ENCODE results near the gene ANKRD12.
"Not testable (repeated sequence)": the region's sequence is repeated elsewhere in the genome, so short reads cannot be mapped to it uniquely, and the experiment has no call there.

Gene ANKRD12

DNA sequence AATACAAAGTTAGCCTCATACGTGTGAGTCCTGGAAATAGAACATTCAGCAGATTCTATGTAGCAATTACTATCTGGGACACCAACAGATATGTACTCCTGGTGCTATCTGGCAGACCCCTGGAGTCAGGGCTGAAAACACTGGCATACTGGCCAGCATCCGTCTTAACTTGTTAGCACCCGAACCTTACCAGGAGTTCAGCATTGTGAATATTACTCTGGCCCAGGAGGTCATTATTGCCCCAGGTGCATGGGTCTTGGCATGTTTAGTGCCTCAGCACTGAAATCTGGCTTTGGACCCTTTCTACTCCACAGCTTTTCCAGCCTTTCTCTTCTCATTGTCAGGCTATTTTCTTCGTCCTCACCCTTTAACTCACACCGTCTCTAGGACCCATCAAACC is 46.0 kb upstream of the ANKRD12 start:
- Histone ChIP-seq H3K36me3 (ENCODE audit: insufficient read depth, low read length) (no peaks in the 10 kb centered on the region), H3K4me3 (ENCODE audit: low read length, poor library complexity, severe bottlenecking) (no peak overlapping the region), H3K4me2 (ENCODE audit: low read depth, low read length, poor library complexity, severe bottlenecking) (no peak overlapping the region), H3K27me3 (ENCODE audit: insufficient read depth, low read length, poor library complexity, severe bottlenecking) (no peaks in the 10 kb centered on the region), H2AFZ (ENCODE audit: low read length) (no peak overlapping the region), H3K9ac (ENCODE audit: low read depth, low read length, poor library complexity, severe bottlenecking) (no peak overlapping the region), H3K79me2 (ENCODE audit: insufficient read depth, low read length) (no peaks in the 10 kb centered on the region), H3K9me3 (ENCODE audit: insufficient read depth, low read depth, low read length) (no peaks in the 10 kb centered on the region), H3K4me1 (ENCODE audit: insufficient read depth, low read length, poor library complexity, severe bottlenecking) (peaks cover 12% of the 10 kb centered on the region), H3K9me2 (replicated peaks; ENCODE audit: low read depth, low read length) (no peaks in the 10 kb centered on the region), H4K20me1 (ENCODE audit: insufficient read depth, low read length, poor library complexity, severe bottlenecking) (no peaks in the 10 kb centered on the region), H3F3A (ENCODE audit: low read depth) (no peaks in the 10 kb centered on the region)
- TF ChIP-seq EZH2phosphoT487 (IDR thresholded peaks at IDR 0.05; ENCODE audit: borderline replicate concordance), result no peak
- TF ChIP-seq, protein P1, sequence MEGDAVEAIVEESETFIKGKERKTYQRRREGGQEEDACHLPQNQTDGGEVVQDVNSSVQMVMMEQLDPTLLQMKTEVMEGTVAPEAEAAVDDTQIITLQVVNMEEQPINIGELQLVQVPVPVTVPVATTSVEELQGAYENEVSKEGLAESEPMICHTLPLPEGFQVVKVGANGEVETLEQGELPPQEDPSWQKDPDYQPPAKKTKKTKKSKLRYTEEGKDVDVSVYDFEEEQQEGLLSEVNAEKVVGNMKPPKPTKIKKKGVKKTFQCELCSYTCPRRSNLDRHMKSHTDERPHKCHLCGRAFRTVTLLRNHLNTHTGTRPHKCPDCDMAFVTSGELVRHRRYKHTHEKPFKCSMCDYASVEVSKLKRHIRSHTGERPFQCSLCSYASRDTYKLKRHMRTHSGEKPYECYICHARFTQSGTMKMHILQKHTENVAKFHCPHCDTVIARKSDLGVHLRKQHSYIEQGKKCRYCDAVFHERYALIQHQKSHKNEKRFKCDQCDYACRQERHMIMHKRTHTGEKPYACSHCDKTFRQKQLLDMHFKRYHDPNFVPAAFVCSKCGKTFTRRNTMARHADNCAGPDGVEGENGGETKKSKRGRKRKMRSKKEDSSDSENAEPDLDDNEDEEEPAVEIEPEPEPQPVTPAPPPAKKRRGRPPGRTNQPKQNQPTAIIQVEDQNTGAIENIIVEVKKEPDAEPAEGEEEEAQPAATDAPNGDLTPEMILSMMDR (conservative IDR thresholded peaks at IDR 0.05; ENCODE audit: low read length), result no peak

DNA sequence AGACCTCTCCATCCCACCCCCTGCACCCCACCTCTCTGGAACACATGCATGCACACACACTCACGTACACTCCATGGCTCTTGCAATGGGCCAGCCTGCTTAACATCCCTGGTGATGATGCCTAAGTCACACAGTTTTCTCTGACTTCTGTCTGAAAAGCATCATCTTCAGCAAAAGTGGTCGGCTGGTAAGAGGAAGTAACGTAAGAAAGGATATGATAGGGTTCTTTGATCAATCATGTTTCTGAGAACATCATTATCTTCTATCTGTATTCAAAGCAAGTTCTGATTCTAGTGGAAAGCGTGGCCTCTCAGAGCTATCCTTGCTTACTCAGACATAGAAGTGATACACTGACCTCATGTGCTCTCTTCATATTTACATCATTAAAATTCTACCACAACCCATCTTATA is 45.5 kb upstream of the ANKRD12 start:
- no peak overlapping the region for H3K4me2 ChIP-seq (ENCODE audit: low read depth, low read length, poor library complexity, severe bottlenecking)
- TF ChIP-seq, protein P1 (conservative IDR thresholded peaks at IDR 0.05; ENCODE audit: low read length), result no peak
- TF ChIP-seq EZH2phosphoT487 (IDR thresholded peaks at IDR 0.05; ENCODE audit: borderline replicate concordance), result no peak

DNA sequence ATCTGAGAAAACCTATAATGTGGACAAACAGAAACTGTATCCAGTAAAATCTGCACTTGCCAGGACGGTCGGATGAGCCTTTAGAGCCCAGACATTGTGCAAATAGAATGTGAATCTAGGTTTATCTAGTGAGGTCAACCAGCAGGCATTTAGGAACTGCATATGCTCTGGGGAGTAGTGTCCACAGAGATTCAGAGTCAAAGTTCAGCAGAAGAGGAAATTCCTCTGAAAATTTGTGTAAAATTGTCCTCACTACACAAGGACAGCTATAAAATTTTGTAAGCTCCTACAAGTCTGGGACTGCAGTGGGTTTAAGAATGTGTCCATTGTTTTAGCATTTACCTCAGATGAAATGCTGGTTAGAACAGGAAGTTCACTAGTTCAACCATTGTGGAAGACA is 43.9 kb upstream of the ANKRD12 start:
- no peaks in the 10 kb centered on the region for H3K27me3 ChIP-seq (ENCODE audit: insufficient read depth, low read length, poor library complexity, severe bottlenecking)
- no peak overlapping the region for H3K4me2 ChIP-seq (ENCODE audit: low read depth, low read length, poor library complexity, severe bottlenecking)
- peaks cover 17% of the 10 kb centered on the region for H3K4me1 ChIP-seq (ENCODE audit: insufficient read depth, low read length, poor library complexity, severe bottlenecking)
- H3K4me3 ChIP-seq (ENCODE audit: low read length, poor library complexity, severe bottlenecking), result no peak overlapping the region
- H3K9me2 ChIP-seq (replicated peaks; ENCODE audit: low read depth, low read length), result no peaks in the 10 kb centered on the region
- H3K9ac ChIP-seq (ENCODE audit: low read depth, low read length, poor library complexity, severe bottlenecking), result no peak overlapping the region
- TF ChIP-seq EZH2phosphoT487 (IDR thresholded peaks at IDR 0.05; ENCODE audit: borderline replicate concordance), result no peak
- no peaks in the 10 kb centered on the region for H3K36me3 ChIP-seq (ENCODE audit: insufficient read depth, low read length)
- H4K20me1 ChIP-seq (ENCODE audit: insufficient read depth, low read length, poor library complexity, severe bottlenecking), result no peaks in the 10 kb centered on the region
- no peaks in the 10 kb centered on the region for H3F3A ChIP-seq (ENCODE audit: low read depth)
- H3K9me3 ChIP-seq (ENCODE audit: insufficient read depth, low read depth, low read length), result no peaks in the 10 kb centered on the region
- H3K79me2 ChIP-seq (ENCODE audit: insufficient read depth, low read length), result no peaks in the 10 kb centered on the region
- H2AFZ ChIP-seq (ENCODE audit: low read length), result no peak overlapping the region

More for the DNA sequence above, 45.5 kb upstream of the ANKRD12 start:
- no peaks in the 10 kb centered on the region for H3K79me2 ChIP-seq (ENCODE audit: insufficient read depth, low read length)
- H2AFZ ChIP-seq (ENCODE audit: low read length), result no peak overlapping the region
- no peaks in the 10 kb centered on the region for H3F3A ChIP-seq (ENCODE audit: low read depth)
- peaks cover 17% of the 10 kb centered on the region for H3K4me1 ChIP-seq (ENCODE audit: insufficient read depth, low read length, poor library complexity, severe bottlenecking)
- no peaks in the 10 kb centered on the region for H3K27me3 ChIP-seq (ENCODE audit: insufficient read depth, low read length, poor library complexity, severe bottlenecking)
- no peaks in the 10 kb centered on the region for H3K36me3 ChIP-seq (ENCODE audit: insufficient read depth, low read length)
- no peak overlapping the region for H3K9ac ChIP-seq (ENCODE audit: low read depth, low read length, poor library complexity, severe bottlenecking)
- no peaks in the 10 kb centered on the region for H3K9me2 ChIP-seq (replicated peaks; ENCODE audit: low read depth, low read length)
- no peaks in the 10 kb centered on the region for H4K20me1 ChIP-seq (ENCODE audit: insufficient read depth, low read length, poor library complexity, severe bottlenecking)
- H3K4me3 ChIP-seq (ENCODE audit: low read length, poor library complexity, severe bottlenecking), result no peak overlapping the region
- no peaks in the 10 kb centered on the region for H3K9me3 ChIP-seq (ENCODE audit: insufficient read depth, low read depth, low read length)

DNA sequence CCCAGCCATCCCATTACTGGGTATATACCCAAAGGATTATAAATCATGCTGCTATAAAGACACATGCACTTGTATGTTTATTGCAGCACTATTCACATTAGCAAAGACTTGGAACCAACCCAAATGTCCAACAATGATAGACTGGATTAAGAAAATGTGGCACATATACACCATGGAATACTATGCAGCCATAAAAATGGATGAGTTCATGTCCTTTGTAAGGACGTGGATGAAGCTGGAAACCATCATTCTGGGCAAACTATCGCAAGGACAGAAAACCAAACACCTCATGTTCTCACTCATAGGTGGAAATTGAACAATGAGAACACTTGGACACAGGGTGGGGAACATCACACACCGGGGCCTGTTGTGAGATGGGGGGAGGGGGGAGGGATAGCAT is 43.5 kb upstream of the ANKRD12 start:
- H3K9ac ChIP-seq (ENCODE audit: low read depth, low read length, poor library complexity, severe bottlenecking); H4K20me1 ChIP-seq (ENCODE audit: insufficient read depth, low read length, poor library complexity, severe bottlenecking); H3K9me2 ChIP-seq (replicated peaks; ENCODE audit: low read depth, low read length); H3K27me3 ChIP-seq (ENCODE audit: insufficient read depth, low read length, poor library complexity, severe bottlenecking); H3K4me3 ChIP-seq (ENCODE audit: low read length, poor library complexity, severe bottlenecking); H3K4me2 ChIP-seq (ENCODE audit: low read depth, low read length, poor library complexity, severe bottlenecking); H2AFZ ChIP-seq (ENCODE audit: low read length); H3K9me3 ChIP-seq (ENCODE audit: insufficient read depth, low read depth, low read length); H3F3A ChIP-seq (ENCODE audit: low read depth); H3K36me3 ChIP-seq (ENCODE audit: insufficient read depth, low read length); H3K79me2 ChIP-seq (ENCODE audit: insufficient read depth, low read length): not testable (repeated sequence)
- H3K4me1 ChIP-seq (ENCODE audit: insufficient read depth, low read length, poor library complexity, severe bottlenecking), result peaks cover 17% of the 10 kb centered on the region

All from Loucy (cell line).